HG03354 (cell line): ENCODE data around the gene TXNL4B.

ENCODE experiments used
- ATAC-seq: cut with Tn5 transposase; IDR thresholded peaks from one replicate; pipeline ENCODE4 v1.9.1; 2021; ENCODE audit warnings: mild to moderate bottlenecking; ENCODE audit not compliant: unreplicated experiment, poor library complexity, severe bottlenecking

TXNL4B gene

GRCh38 chr16:72093448-72094265 is at the start of gene TXNL4B, which contains the start of gene DHX38:
Gene TXNL4B, minus strand, starts transcription at chr16:72093620. Its CDS starts 2,871 bp downstream, at chr16:72090749.
Gene DHX38, plus strand, starts transcription at chr16:72093847. Its CDS starts 2,311 bp downstream, at chr16:72096158.
- ATAC-seq = peak; percentile 97

- no peak for ATAC-seq
These were observed 49.1 kb upstream of the TXNL4B start for GRCh38 chr16:72142476-72142875.

- no peak for ATAC-seq
These were observed 46.5 kb upstream of the TXNL4B start for GRCh38 chr16:72139908-72140307.

DNA sequence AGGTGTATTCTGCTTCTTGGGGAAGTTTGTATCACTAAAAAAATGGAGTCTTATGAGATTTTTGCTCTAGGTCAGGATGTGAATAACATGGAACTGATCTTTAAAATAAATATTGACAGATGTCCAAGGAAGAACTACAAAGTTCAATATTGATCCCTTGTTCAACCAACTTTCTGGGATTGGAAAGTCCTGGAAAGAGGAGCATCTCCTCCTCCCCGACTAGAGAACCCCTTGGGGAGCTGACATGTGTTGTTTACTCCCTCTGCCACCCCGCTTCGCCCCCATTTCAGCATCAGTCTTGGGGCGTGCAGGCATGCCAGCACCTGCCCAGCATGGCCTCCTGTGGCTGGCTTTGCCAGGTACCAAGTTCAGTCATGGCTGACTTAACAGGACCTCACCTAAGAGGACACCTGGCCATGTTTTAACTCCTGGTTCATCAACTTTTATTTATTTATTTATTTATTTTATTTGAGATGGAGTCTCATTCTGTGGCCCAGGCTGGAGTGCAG is 44.7 kb upstream of the TXNL4B start:
- no peak for ATAC-seq

DNA sequence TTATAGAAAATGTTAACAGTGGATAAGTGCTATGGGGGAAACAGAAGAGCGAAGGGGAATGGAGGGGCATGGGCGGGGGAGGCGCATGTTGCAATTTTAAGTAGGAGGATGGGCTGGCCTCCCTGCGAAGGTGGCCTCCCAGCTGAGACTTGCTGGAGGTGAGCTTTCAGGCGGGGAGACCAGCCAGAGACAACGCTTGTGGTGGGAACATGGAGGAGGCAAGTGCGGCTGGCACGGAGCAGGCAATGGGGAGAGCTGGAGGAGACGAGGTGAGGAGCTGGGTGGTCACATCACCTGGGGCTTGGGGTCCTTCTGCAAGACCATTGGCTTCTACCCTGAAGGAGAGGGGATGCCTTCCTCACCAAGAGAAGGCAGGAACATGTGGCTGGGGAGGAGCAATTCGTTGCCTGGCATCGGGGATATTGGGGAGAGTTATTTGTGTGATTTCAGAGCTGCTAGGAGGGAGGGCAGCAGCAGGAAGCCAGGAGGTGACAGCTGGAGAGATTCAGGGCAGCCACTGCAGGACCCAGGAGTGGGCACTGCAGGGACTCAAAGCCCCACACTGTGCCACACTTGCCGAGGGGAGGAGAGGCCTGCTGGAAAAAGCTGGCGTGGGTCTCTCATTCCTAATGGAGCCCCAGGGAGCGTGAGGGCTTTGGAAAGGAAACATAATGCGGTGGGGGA is 44.1 kb upstream of the TXNL4B start:
- no peak for ATAC-seq

DNA sequence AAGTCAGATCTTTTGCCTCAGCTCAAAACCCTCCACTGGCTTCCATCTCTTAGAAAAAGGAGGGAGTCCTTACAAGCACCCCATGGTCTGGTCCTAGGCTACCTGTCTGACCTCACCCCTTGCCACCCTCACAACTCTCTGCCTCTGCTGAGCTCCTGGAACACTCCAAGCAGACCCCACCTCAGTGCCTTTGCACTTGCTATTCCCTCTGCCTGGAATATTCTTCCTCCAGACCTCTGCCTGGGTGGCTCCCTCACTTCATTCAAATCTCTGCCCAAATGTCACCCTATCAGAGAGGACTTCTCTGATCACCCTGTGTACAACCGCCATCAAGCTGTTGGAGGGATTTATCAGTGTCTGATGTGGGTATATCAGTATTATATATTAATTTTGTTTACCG is 41.1 kb upstream of the TXNL4B start:
- ATAC-seq = no peak

DNA sequence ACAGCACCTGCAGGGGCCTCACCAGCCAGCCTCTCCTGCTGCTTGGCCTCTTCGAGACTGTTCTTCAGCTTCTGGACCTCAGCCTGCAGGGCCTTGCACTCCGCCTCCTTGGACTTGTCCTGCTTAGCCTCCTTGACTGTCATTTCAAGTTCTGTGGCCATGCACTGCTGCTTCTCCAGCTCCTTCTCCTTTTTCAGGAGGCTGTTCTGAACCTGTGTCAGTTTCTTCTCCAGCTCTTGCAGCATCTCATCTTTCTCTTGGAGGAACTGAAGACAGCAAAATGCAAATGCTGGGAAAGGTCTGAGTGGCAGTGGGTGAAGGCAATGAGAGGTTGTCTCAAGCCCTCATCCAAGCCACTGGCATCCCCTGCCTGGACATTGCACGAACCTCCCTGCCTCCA is 39.3 kb upstream of the TXNL4B start:
- no peak for ATAC-seq

- ATAC-seq = no peak
These were observed 37.6 kb upstream of the TXNL4B start for GRCh38 chr16:72131036-72131435.

- ATAC-seq = no peak
These were observed 36.7 kb upstream of the TXNL4B start for GRCh38 chr16:72129976-72130656.

DNA sequence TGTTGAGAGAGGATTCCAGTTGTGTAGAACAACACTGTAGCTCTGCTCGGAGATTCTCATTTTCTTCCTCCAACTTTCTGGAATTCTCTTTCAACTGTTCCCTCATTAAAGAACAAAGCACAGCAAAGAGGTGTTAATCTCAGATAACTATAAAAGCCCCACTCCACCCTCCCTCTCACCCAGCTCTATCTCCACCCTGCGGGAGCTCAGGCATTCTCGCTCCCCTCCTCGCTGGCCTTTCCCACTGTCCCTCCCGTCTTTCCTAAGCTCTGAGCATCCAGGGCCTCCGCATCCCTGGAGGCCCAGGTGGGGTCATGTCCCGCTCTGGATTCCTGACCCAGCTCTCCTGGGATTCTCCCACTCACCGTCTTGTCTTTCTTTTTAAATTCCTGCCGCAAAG is 35.3 kb upstream of the TXNL4B start:
- no peak for ATAC-seq

- ATAC-seq = no peak
These were observed 33.0 kb upstream of the TXNL4B start for GRCh38 chr16:72126429-72126765.

GRCh38 chr16:72125635-72126428 is 32.4 kb upstream of the TXNL4B start:
- ATAC-seq = no peak

DNA sequence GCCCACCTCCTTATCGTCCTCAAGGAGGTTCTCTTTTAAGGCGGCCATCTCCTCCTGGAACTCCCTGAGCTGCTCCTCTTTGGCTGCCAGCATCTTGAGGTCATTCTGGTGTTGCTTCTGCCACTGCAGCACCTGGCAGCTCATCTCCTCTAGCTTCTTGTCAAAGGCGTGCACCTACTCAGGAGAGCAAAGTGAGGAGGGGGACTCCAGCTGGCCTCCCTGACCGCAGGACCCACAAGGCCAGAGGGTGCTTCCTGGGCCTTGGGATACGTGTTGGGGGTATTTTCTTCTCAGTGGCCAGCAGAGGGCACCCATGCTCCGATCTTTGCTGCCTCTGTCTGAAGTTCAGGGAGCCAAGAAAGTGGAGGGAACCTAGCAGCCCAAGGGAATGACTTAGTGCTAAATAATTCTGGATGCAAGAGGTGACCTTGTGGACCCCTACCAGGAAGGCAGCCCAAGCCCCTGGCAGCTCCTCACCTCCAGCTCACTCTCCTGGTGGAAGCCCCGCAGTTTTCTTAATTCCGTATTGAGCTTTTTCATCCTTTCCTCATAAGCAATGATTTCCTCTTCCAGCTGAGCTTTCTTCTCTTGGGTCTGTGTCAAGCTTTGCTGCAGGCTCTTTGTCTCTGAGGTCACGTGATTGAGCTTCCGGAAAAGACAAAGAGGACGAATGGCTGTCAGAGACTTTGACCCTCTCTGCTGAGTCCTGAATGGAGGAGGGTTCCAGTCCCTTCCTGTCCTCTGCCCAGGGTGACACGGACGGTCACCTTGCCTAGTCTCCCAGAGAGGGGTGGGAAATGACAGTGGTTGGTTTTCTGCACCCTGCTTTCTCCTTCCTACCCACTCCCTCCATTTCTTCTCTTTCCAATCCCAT is 31.6 kb upstream of the TXNL4B start:
- peak; percentile 72 for ATAC-seq

DNA sequence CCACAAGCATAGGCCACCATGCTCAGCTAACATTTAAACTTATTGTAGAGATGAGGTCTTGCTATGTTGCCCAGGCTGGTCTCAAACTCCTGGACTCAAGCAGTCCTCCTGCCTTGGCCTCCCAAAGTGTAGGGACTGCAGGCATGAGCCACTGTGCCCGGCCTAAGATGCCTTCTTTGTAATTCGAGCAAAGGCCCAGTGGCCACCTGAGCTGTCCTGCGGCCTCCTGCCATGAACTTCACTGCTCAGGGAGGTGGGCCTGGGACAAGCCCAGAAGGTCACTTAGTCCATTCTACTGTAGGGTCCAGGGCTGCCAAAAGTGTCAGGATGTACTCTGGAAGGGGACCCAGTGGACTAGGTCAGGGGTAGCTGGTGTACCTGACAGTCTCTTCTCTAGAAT is 30.7 kb upstream of the TXNL4B start:
- no peak for ATAC-seq

- ATAC-seq = no peak
These were observed 30.0 kb upstream of the TXNL4B start for GRCh38 chr16:72123426-72123825.

DNA sequence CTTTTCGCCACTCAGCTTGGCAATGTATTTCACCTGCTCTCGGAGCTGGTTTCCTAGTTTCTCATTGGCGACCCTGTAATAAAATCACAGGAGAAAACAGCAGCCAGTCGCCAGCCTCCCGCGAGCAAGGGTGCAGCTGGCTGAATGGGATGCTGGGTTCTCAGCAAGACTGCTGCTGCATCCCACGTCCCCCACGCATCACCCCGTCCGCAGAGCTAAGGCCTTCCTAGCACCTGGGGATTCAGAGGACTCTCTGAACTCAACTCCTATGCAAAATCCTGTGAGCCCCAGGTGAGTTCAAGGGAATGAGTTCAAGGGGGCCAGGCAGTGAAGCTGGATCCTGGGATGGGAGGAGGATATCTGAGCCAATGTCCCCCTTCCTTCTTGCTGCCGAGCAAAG is 29.5 kb upstream of the TXNL4B start:
- no peak for ATAC-seq

DNA sequence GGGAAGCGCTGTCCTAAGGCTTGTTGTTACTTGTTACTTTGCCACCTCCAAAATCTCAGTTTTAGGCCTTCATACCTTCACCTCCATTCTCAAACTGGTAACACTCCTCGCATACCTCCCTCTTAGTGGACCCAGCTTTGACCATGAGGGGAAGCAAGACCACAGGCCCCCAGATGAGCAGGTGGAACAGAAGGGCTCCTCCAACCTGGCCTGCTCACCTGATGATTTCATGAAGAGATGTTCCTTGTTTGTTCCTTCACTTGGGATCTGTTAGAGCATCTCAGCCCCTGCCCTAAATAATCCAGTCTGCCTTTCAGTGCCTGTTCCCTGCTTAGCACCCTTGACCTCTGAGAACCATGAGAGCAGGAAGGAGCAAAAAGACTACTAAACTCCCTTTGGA is 28.9 kb upstream of the TXNL4B start:
- no peak for ATAC-seq

DNA sequence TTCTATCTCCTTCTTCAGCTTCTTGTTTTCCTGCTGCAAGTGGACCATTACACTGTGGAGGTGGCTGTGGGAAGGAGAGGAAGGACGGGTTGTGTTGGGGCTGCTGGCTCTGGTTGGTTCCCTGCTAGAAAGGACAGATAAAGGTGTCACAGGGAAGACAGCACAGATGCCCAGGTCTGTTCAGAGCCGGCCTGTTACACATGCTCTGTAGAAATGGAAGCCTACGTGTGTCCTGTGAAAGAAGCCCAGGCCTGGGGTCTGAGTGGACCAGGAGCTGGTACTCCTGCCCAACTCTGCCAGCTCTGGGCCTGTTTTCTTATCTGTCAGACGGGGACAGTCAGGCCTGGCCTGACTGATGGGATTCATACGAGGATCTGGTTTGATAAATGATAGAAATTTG is 26.6 kb upstream of the TXNL4B start:
- ATAC-seq = no peak

- ATAC-seq = no peak
These were observed 20.2 kb upstream of the TXNL4B start for GRCh38 chr16:72113616-72113945.
